ENCODE results near the gene SCYGR2. TPM values are rescaled to one million over a fixed set of nuclear protein-coding genes. Genes with fewer than 3 reads are reported as not detected.
A peak's percentile ranks its signal among the peaks of the same experiment; 100 is the strongest.

Gene SCYGR2
- total and polyA plus RNA-seq, 4 experiments from 2014 or later: not detected

DNA sequence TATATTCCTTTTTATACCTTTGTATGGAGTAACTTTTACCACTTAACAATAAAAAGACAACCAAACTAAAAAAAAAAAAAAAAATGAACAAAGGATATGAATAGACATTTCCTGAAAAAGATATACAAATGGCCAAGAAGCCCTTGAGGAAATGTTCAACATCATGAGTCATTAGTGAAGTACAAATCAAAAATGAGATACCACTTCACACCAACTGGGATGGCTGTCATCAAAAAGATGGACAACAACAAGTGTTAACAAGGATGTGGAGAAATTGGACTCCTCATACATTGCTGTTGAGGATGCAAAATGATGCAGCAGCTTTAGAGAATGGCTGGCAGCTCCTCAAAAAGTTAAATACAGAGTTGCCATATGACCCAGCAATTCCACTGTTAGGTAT is 22.6 kb upstream of the SCYGR2 start:
- ChIA-PET POLR2A (ENCODE audit: partially characterized antibody) (no interaction called here), CTCF (ENCODE audit: partially characterized antibody) (no interaction called here)
- no peak overlapping the region for H3K27ac ChIP-seq (ENCODE audit: low read depth, low read length)
- peaks cover 4% of the 10 kb centered on the region for H3K27me3 ChIP-seq (ENCODE audit: insufficient read depth, low read length)
- H3K4me1 ChIP-seq (ENCODE audit: insufficient read depth, low read length): no peaks in the 10 kb centered on the region
- Mint-ChIP-seq H3K4me3 (no peak overlapping the region), H3K36me3 (peaks cover 0 to 1% of the 10 kb centered on the region in 2 donors), H3K27me3 (peaks cover 23 to 34% of the 10 kb centered on the region in 2 donors), H3K9me3 (peaks cover 0 to 7% (median 1%) of the 10 kb centered on the region in 8 donors), H3K4me1 (peaks cover 0 to 3% (median 0%) of the 10 kb centered on the region in 4 donors), H3K27ac (no peak overlapping the region)
- no peak overlapping the region for H3K4me3 ChIP-seq (ENCODE audit: low read length in 2 of 2)
- intact Hi-C loops (cut with micrococcal nuclease): no loop called here
- DNase-seq: no peak
- H3K9me3 ChIP-seq (ENCODE audit: control insufficient read depth in 1 of 2, low read length in 2 of 2): no peaks in the 10 kb centered on the region
- no peaks in the 10 kb centered on the region for H3K36me3 ChIP-seq (ENCODE audit: insufficient read depth, low read length)

DNA sequence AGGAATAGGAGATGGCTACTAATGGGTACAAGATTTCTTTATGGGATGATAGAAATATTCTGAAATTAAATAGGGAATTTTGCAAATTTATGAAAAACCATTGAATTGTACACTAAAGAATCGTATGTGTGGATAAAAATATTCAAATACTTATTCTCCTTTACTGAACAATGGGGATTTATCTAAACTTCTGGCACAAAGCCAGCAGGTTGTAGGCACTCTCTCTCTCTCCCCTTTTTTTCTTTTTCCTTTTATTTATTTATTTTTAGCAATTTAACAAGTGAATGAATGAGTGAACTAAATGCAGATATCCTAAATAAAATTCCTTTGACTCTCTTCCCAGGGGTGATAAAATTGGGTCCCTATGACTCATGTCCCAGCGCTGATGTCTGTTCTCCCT is 21.9 kb upstream of the SCYGR2 start:
- Mint-ChIP-seq H3K27ac (no peak overlapping the region), H3K36me3 (peaks cover 0 to 2% of the 10 kb centered on the region in 2 donors), H3K4me3 (no peak overlapping the region), H3K27me3 (peaks cover 26 to 37% of the 10 kb centered on the region in 2 donors), H3K9me3 (peaks cover 0 to 12% (median 7%) of the 10 kb centered on the region in 8 donors), H3K4me1 (peaks cover 0 to 3% (median 0%) of the 10 kb centered on the region in 4 donors)
- H3K36me3 ChIP-seq (ENCODE audit: insufficient read depth, low read length): no peaks in the 10 kb centered on the region
- H3K4me1 ChIP-seq (ENCODE audit: insufficient read depth, low read length): no peaks in the 10 kb centered on the region
- H3K4me3 ChIP-seq (ENCODE audit: low read length in 2 of 2): no peak overlapping the region
- peaks cover 4% of the 10 kb centered on the region for H3K27me3 ChIP-seq (ENCODE audit: insufficient read depth, low read length)
- no peak for DNase-seq
- intact Hi-C loops (cut with micrococcal nuclease): no loop called here
- POLR2A ChIA-PET (ENCODE audit: partially characterized antibody): no interaction called here
- no peaks in the 10 kb centered on the region for H3K9me3 ChIP-seq (ENCODE audit: control insufficient read depth in 1 of 2, low read length in 2 of 2)
- CTCF ChIA-PET (ENCODE audit: partially characterized antibody): no interaction called here
- no peak overlapping the region for H3K27ac ChIP-seq (ENCODE audit: low read depth, low read length)

GRCh38 chr2:227577555-227577954 is 21.1 kb upstream of the SCYGR2 start:
- POLR2A ChIA-PET (ENCODE audit: partially characterized antibody): no interaction called here
- peaks cover 4% of the 10 kb centered on the region for H3K27me3 ChIP-seq (ENCODE audit: insufficient read depth, low read length)
- no peak overlapping the region for H3K27ac ChIP-seq (ENCODE audit: low read depth, low read length)
- Mint-ChIP-seq H3K9me3 (peaks cover 1 to 19% (median 15%) of the 10 kb centered on the region in 8 donors), H3K27me3 (peaks cover 30 to 42% of the 10 kb centered on the region in 2 donors), H3K4me3 (no peak overlapping the region), H3K4me1 (peaks cover 0 to 1% (median 0%) of the 10 kb centered on the region in 4 donors), H3K36me3 (peaks cover 3 to 7% of the 10 kb centered on the region in 2 donors), H3K27ac (no peak overlapping the region)
- no peaks in the 10 kb centered on the region for H3K9me3 ChIP-seq (ENCODE audit: control insufficient read depth in 1 of 2, low read length in 2 of 2)
- no peaks in the 10 kb centered on the region for H3K36me3 ChIP-seq (ENCODE audit: insufficient read depth, low read length)
- no peak overlapping the region for H3K4me3 ChIP-seq (ENCODE audit: low read length in 2 of 2)
- CTCF ChIA-PET (ENCODE audit: partially characterized antibody): no interaction called here
- DNase-seq: no peak
- no peaks in the 10 kb centered on the region for H3K4me1 ChIP-seq (ENCODE audit: insufficient read depth, low read length)
- intact Hi-C loops (cut with micrococcal nuclease): no loop called here

DNA sequence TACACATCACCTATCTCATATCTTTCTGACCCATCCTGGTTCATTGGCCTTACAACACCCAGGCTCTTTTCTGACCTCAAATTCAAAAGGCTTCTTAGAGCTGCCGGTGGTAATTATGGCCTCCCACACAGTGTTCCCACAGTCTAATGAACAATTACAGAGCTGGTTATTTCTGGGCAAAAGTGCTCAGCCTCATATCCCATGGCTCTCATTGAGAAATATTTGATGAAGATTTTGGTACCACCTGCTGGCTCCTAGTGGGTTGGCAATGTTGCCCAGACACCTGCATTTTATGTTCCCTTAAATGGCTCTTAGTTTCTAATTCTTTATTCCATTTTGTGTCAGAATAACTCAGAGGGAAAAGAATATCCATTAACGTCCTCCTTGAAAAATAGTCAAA is 20.1 kb upstream of the SCYGR2 start:
- H3K9me3 ChIP-seq (ENCODE audit: control insufficient read depth in 1 of 2, low read length in 2 of 2): no peaks in the 10 kb centered on the region
- no peaks in the 10 kb centered on the region for H3K4me1 ChIP-seq (ENCODE audit: insufficient read depth, low read length)
- Mint-ChIP-seq H3K27me3 (peaks cover 31 to 45% of the 10 kb centered on the region in 2 donors), H3K4me1 (no peaks in the 10 kb centered on the region), H3K27ac (no peak overlapping the region), H3K9me3 (peaks cover 4 to 26% (median 22%) of the 10 kb centered on the region in 8 donors), H3K4me3 (no peak overlapping the region), H3K36me3 (peaks cover 4 to 11% of the 10 kb centered on the region in 2 donors)
- H3K36me3 ChIP-seq (ENCODE audit: insufficient read depth, low read length): no peaks in the 10 kb centered on the region
- H3K4me3 ChIP-seq (ENCODE audit: low read length in 2 of 2): no peak overlapping the region
- ChIA-PET POLR2A (ENCODE audit: partially characterized antibody) (no interaction called here), CTCF (ENCODE audit: partially characterized antibody) (no interaction called here)
- no peak overlapping the region for H3K27ac ChIP-seq (ENCODE audit: low read depth, low read length)
- intact Hi-C loops (cut with micrococcal nuclease): no loop called here
- H3K27me3 ChIP-seq (ENCODE audit: insufficient read depth, low read length): peaks cover 4% of the 10 kb centered on the region
- DNase-seq: no peak

DNA sequence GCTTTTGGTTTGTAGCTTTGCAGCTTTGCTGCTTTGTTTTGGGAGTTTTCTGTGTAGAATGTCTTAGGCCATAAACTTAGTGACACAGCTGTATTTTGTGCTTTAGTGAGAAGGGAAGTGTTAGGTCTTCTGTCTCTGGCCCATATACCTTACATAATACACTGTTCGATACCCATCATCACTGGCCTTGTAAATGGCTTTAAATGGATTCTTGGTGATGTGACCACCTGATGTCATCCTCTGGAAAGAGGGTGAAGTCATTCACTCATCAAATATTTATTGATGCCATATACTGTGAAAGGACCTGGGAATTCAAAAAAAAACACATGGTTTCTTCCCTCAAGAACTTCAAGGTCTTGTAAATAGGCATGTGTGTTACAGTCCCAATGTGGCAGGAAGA is 18.9 kb upstream of the SCYGR2 start:
- Mint-ChIP-seq H3K27me3 (peaks cover 36 to 45% of the 10 kb centered on the region in 2 donors), H3K36me3 (peaks cover 4 to 11% of the 10 kb centered on the region in 2 donors), H3K9me3 (peaks cover 4 to 36% (median 24%) of the 10 kb centered on the region in 8 donors), H3K4me3 (no peak overlapping the region), H3K4me1 (no peaks in the 10 kb centered on the region), H3K27ac (no peak overlapping the region)
- Histone ChIP-seq H3K27ac (ENCODE audit: low read depth, low read length) (no peak overlapping the region), H3K9me3 (ENCODE audit: control insufficient read depth in 1 of 2, low read length in 2 of 2) (no peaks in the 10 kb centered on the region), H3K4me3 (ENCODE audit: low read length in 2 of 2) (no peak overlapping the region), H3K4me1 (ENCODE audit: insufficient read depth, low read length) (no peaks in the 10 kb centered on the region), H3K27me3 (ENCODE audit: insufficient read depth, low read length) (peaks cover 4% of the 10 kb centered on the region), H3K36me3 (ENCODE audit: insufficient read depth, low read length) (no peaks in the 10 kb centered on the region)
- intact Hi-C loops (cut with micrococcal nuclease): no loop called here
- DNase-seq: no peak
- POLR2A ChIA-PET (ENCODE audit: partially characterized antibody): no interaction called here
- CTCF ChIA-PET (ENCODE audit: partially characterized antibody): no interaction called here

- CTCF ChIA-PET (ENCODE audit: partially characterized antibody): no interaction called here
- H3K9me3 ChIP-seq (ENCODE audit: control insufficient read depth in 1 of 2, low read length in 2 of 2): no peaks in the 10 kb centered on the region
- no peaks in the 10 kb centered on the region for H3K4me1 ChIP-seq (ENCODE audit: insufficient read depth, low read length)
- no peak overlapping the region for H3K4me3 ChIP-seq (ENCODE audit: low read length in 2 of 2)
- peaks cover 4 to 15% of the 10 kb centered on the region in 2 donors for H3K36me3 Mint-ChIP-seq
- no peaks in the 10 kb centered on the region for H3K36me3 ChIP-seq (ENCODE audit: insufficient read depth, low read length)
- H3K27ac Mint-ChIP-seq: peak overlapping the region in 1 of 7 donors; percentile 38
- H3K27me3 Mint-ChIP-seq: peaks cover 35 to 42% of the 10 kb centered on the region in 2 donors
- no peak overlapping the region for H3K4me3 Mint-ChIP-seq
- peaks cover 4% of the 10 kb centered on the region for H3K27me3 ChIP-seq (ENCODE audit: insufficient read depth, low read length)
- H3K4me1 Mint-ChIP-seq: no peaks in the 10 kb centered on the region
- POLR2A ChIA-PET (ENCODE audit: partially characterized antibody): no interaction called here
- peaks cover 4 to 37% (median 23%) of the 10 kb centered on the region in 8 donors for H3K9me3 Mint-ChIP-seq
- DNase-seq: no peak
- no peak overlapping the region for H3K27ac ChIP-seq (ENCODE audit: low read depth, low read length)
- intact Hi-C loops (cut with micrococcal nuclease): no loop called here
Observed at GRCh38 chr2:227582369-227582768, 16.3 kb upstream of the SCYGR2 start.

- H3K36me3 ChIP-seq (ENCODE audit: insufficient read depth, low read length): no peaks in the 10 kb centered on the region
- Mint-ChIP-seq H3K4me3 (no peak overlapping the region), H3K27ac (no peak overlapping the region), H3K9me3 (peaks cover 0 to 4% (median under 1%) of the 10 kb centered on the region in 8 donors), H3K27me3 (peaks cover 23 to 28% of the 10 kb centered on the region in 2 donors), H3K4me1 (peaks cover 0 to 2% (median under 1%) of the 10 kb centered on the region in 4 donors), H3K36me3 (no peaks in the 10 kb centered on the region)
- no peaks in the 10 kb centered on the region for H3K9me3 ChIP-seq (ENCODE audit: control insufficient read depth in 1 of 2, low read length in 2 of 2)
- intact Hi-C loops (cut with micrococcal nuclease): no loop called here
- POLR2A ChIA-PET (ENCODE audit: partially characterized antibody): no interaction called here
- H3K27me3 ChIP-seq (ENCODE audit: insufficient read depth, low read length): no peaks in the 10 kb centered on the region
- CTCF ChIA-PET (ENCODE audit: partially characterized antibody): no interaction called here
- H3K4me1 ChIP-seq (ENCODE audit: insufficient read depth, low read length): no peaks in the 10 kb centered on the region
- no peak overlapping the region for H3K4me3 ChIP-seq (ENCODE audit: low read length in 2 of 2)
- no peak overlapping the region for H3K27ac ChIP-seq (ENCODE audit: low read depth, low read length)
- no peak for DNase-seq
Observed at GRCh38 chr2:227592694-227593387, 5.9 kb upstream of the SCYGR2 start.
